GM18519 (cell line): ENCODE data around the gene HLA-B.
"Not testable (repeated sequence)": the region's sequence is repeated elsewhere in the genome, so short reads cannot be mapped to it uniquely, and the experiment has no call there.

Source experiments
- ATAC-seq: cut with Tn5 transposase; IDR thresholded peaks from one replicate; pipeline ENCODE4 v1.9.1; 2021; ENCODE audit warnings: mild to moderate bottlenecking, moderate library complexity; ENCODE audit not compliant: unreplicated experiment, low FRiP score

The HLA-B gene

GRCh38 chr6:31356946-31357466, at the start of gene HLA-B:
Gene HLA-B, minus strand, starts transcription at chr6:31357179. Its CDS starts 21 bp downstream, at chr6:31357158.
- no peak for ATAC-seq

- no peak for ATAC-seq
These were observed 49.0 kb upstream of the HLA-B start for GRCh38 chr6:31405996-31406395.

- not testable (repeated sequence) for ATAC-seq
These were observed 47.0 kb upstream of the HLA-B start for GRCh38 chr6:31404061-31404364.

- no peak for ATAC-seq
These were observed 46.5 kb upstream of the HLA-B start, which contains the start of gene MICA for GRCh38 chr6:31403283-31404060. Gene MICA, plus strand, starts transcription at chr6:31403595. Its CDS starts 38 bp downstream, at chr6:31403633.

DNA sequence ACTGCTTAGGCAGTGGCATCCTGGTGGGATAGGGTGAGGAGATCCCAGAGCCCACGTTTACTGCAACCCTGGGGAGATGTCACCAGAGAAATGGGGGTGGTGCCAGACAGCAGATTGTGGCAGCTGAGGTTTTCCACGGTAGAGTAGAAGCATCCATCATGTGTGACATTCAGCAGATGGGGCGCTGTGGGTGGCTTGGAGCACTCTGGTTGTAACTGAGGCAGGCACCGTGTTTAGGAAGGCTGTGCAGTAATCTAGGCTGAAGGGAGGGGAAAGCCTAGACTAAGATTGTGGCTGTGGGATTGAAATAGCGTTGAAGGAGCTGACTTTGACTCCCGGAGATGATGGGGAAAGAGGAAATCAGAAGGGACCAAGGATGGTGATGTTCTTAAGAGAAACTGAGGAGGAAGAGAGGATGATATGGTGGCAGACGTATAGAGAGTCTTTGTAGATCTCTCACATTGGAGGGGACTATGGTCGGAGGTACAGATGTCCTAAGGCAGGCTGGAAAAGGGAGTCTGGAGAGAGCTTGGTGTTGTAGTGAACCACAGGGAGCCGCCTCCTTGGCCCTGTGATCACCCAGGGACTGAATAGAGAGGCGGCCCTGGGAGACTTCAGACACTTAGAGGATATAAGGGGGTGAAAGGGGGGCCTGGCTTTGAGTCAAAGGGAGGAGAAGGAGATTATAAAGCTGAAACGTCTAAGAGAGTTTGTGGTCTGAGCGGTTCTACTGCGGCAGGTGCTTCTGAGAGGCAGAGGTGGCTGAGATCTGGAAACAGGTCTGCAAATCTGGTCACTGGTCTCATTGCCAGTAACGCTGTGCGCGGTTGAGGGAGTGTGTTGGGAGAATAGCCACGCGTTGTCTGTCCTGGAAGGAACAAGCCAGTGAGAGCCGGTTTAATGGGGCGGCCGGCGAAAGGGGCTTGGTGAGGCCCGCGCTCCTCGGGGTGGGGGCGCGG, 45.6 kb upstream of the HLA-B start:
- ATAC-seq = no peak

GRCh38 chr6:31401403-31401802, 44.4 kb upstream of the HLA-B start:
- ATAC-seq = no peak

DNA sequence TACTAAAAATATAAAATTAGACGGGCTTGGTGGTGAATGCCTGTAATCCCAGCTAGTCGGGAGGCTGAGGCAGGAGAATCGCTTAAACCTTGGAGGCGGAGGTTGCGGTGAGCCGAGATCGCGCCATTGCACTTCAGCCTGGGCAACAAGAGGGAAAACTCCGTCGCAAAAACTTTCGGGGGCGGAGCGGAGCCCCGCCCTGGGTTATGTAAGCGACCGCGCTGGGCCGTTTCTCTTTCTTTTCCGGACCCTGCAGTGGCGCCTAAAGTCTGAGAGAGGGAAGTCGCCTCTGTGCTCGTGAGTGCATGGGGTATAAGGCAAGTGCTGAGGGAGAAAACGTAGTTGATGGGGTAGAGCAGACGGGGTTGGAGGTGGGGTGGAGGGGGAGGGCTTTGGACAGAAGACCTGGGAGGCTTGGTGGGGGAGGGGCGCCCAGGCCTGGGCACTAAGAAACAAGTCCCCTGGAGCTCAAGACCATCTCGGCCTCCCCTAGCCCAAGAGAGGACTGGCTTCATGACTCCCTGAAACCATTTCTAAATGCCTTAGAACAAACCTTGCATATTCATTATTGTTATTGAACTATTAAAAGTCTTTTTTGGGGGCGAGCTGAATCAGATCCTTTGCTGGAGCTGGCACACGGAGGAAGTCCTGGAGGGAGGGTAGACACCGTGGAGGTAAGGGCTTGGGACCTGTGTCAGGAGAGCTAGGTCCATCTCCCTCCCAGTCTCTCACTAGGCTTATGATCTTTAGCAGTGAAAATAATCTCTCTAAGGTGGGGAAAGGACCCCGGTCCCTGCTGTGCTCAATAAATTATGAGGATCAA, 43.7 kb upstream of the HLA-B start:
- ATAC-seq = no peak

DNA sequence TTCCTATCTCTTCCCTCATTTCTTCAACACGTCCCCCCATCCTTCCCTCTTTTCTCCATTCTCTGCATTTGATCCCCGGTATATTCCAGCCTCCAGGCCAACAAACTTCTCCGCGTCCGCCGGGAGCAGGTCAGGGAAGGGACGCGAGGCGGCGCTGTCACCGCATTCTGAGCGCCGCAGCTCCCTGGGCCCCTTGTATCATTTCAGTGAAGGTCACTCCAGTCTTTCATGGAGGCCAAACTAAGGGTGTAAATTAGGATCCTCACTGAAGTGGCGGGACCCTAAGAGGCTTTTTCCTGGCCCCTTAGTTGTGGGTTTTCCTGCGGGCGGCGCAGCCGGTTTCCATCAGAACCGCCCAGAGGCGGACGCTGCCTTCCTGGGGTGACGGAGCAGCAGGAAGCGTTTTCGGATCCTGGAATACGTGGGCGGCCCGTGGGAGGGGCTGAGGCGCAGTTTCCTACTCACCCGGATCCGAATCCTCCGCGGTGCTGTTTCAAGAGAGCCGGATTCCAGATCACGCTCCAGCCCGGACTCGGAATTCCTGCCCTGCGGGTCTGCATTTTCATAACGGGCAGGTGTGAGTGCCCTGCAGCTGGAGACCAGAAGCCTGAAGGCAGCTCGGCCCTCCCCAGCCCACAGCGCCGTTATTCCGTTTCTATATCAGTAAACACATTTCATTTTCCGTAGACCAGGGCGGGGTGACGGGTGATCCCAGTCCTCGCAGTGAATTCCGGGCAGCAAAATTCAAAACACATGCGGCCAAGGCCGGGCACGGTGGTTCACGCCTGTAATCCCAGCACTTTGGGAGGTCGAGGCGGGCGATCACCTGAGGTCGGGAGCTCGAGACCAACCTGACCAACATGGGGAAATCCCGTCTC, 42.8 kb upstream of the HLA-B start:
- no peak for ATAC-seq

- no peak for ATAC-seq
These were observed 41.0 kb upstream of the HLA-B start for GRCh38 chr6:31397901-31398525.

DNA sequence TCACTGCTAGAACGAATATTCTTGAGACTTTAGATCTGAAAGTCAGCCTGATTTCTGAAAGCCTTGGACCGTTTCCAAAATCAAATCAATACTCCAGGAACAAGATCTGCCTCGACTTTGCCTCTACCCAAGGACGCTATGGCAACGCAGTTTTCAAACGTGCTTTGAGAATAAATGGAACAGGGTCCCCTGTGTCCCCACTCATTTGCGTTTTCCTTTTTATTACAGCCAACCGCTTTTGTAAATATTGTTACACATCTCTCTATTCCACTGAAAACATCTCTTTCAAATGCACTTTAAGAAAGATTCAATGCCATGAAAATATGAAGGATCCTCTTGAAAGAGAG, 40.1 kb upstream of the HLA-B start:
- ATAC-seq = not testable (repeated sequence)

DNA sequence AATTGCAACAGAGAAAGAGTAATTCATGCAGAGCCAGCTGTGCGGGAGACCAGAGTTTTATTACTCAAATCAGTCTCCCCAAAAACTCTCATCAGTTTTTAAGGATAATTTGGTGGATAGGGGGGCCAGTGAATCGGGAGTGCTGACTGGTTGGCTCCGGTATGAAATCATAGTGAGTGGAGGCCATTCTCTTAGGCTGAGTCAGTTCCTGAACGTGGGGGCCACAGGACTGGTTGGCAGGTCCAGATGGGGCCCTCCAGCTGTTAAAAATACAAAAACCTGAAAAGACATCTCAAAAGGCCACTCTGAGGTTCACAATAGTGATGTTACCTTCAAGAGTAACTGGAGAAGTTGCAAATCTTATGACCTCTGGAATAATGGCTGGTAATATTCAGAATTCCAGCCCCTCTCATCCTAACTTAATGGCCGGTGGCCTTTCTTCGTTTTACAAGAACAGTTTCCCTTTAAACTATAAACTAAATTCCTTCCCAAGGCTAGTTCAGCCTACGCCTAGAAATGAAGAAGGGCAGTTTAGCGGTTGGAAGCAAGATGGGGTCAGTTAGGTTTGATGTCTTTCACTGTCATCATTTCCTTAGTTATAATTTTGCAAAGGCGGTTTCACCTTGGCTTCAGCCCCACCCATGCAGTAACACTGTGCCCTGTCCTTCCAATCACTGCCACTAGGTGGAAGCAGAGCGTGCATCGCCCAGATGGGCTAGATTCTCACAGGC, 39.6 kb upstream of the HLA-B start:
- no peak for ATAC-seq

DNA sequence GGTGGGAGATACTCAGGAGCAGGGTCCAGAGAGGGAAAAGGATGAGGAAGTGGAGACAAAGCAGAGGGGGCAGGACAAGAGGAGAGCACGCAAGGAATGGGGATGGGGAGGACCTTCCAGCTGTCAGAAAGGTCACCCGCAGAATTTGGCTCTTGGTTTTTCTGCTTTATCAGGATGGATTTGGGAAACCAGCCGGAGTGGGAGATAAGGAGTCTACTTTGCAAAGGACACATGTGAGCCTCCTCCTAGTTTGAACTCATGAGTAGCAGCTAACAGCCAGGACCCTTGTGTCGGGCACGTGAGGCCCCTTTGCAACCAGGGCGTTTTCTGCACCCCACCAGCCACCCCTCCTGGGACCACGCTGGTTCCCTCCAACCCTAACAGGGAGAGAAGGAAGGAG, 38.9 kb upstream of the HLA-B start:
- ATAC-seq = no peak

DNA sequence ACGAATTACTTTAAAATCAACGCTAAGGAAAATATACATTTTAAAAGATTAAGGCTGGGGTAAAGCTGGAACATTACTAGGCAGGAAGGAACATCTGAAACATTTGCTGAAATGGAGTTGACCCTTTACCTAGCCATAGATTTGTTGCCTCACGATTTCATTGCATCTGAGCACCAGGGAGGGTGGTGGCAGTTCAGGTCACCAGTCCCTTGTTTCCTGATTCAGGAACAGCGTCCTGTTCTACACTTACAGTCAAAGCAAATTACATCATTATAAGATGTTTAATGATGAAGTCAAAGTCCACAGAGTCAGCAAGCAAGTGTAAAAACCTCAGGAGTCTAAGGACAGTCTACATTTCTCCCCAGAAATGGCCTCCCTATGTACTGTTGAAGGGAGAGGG, 37.4 kb upstream of the HLA-B start:
- no peak for ATAC-seq

DNA sequence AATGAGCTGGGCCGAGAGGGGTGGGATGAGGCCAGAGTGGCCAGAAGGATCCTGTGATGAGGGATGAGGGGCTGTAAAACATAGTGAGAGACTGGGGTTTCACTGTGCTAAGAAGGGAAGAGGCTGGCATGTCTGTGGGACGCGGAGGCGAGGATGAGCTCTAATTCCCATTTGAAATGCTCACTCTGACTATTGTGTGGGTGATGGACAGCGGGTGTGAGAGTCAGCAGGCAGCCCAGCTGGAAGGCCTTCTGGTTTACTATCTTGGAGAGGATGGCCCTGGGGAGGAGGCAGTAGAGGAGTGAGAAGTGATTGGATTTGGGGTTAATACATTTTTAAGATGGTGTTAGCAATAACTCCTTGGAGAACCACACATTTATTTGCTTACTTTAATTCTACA, 37.0 kb upstream of the HLA-B start:
- no peak for ATAC-seq

DNA sequence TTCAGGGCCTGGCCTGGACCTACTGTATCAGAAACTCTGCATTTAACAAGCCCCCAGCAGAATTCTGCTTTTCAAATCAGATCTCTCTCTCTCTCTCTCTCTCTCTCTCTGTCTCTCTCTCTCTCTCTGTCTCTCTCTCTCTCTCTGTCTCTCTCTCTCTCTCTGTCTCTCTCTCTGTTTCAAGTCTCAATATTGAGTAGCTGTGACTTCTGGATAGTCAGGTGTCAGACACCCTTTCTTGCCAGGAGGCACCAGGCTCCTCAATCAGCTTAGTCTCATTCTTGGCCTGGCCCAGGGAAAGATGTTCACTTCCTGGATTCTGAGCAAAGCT, 32.8 kb upstream of the HLA-B start:
- ATAC-seq = not testable (repeated sequence)

DNA sequence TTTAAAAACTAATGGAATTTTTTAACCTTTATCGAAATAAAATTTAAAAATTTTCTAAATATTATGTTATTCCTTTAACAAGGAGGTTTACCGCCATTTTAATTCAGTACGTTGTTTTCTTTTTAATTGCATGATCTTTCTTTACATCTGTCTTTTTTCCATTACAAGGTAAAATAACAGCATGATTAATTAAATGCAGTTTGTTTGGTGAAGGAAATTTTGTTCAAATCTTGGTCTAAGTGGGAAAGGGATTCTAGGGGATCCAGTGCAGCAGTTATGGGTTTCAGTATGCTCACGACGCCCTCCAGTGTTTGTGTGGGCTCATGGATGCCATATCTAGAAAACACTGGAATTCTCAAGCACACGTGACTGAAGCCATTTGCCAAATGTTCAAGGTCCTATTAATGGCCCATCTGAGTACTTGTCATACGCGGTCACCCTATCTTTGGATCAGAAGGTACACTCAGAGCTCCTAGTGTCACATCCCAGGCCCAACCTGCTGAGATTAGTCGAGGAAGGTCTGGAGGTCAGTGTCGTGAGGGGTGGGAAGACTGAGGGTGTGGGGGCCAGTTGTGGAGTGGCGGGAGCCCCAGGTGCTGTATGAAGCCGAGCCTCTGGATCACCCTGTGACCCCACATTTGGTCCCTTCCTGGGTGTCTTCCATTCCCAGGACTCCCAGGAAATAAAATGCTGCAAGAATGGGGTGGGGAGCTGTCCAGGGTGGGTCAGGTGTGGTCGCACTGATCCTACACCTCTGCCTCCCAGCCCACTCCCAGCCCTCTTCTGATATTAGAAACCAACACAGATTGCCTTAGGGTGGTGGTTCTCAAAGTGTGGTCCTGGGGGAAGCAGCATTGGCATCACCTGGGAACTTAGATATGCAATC, 32.2 kb upstream of the HLA-B start:
- ATAC-seq = not testable (repeated sequence)

GRCh38 chr6:31386977-31387376, 30.0 kb upstream of the HLA-B start:
- ATAC-seq = no peak

DNA sequence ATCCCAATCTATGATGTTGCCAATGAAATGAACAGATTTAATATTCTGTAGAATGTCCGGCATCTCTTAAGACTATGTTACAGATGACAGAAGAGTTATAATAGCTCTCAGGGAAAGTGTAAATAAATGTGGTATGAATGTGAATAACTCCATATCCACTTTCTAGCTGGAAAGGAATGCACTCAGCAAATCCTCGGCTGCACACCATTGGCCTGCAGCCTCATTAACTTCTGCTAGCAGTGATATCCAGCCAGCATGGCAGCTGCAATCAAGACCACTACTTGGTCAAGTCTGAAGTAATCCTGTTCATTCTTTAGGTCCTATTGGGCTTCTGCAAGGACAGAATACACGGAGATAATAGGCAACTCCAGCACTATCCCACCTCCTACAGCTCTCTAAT, 29.1 kb upstream of the HLA-B start:
- ATAC-seq = no peak
